Mammary epithelial cell (primary cell): ENCODE results near the gene SUCLA2.

Experiments
- EZH2 ChIP-seq: IDR thresholded peaks from 2 replicates; pipeline ENCODE4 v1.6.1; 2012; ENCODE audit warnings: low read length, inconsistent platforms, borderline replicate concordance
- TF ChIP-seq, protein P1 (sequence below), 2 donors: IDR thresholded peaks in 1 of 2; conservative IDR thresholded peaks in 1 of 2; 2 replicates each; pipeline ENCODE4 v1.5.1; 2011 to 2012; ENCODE audit warnings: inconsistent platforms in 2 of 2, low read length in 2 of 2, mild to moderate bottlenecking in 2 of 2, control low read depth in 1 of 2, low read depth in 1 of 2; ENCODE audit not compliant: insufficient read depth in 1 of 2; ENCODE audit errors: extremely low read depth in 1 of 2

DNA sequence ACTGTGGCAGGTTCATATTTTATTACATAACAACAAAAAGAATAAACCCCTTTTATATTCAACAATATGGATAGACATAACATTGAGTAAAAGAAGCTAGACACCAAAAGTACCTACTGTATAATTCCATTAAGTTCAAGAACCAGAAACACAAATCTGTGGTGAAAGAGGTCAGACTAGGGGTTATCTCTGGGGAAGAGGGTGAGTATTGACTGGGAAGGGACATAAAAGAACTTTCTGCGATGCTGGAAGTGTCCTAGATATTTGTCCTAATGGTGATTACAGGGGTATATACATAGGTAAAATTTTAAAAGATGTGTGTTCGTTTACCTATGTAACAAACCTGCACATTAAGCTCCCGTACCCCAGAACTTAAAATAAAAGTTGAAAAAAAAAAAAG is 103.0 kb downstream of the SUCLA2 start:
- TF ChIP-seq, protein P1, sequence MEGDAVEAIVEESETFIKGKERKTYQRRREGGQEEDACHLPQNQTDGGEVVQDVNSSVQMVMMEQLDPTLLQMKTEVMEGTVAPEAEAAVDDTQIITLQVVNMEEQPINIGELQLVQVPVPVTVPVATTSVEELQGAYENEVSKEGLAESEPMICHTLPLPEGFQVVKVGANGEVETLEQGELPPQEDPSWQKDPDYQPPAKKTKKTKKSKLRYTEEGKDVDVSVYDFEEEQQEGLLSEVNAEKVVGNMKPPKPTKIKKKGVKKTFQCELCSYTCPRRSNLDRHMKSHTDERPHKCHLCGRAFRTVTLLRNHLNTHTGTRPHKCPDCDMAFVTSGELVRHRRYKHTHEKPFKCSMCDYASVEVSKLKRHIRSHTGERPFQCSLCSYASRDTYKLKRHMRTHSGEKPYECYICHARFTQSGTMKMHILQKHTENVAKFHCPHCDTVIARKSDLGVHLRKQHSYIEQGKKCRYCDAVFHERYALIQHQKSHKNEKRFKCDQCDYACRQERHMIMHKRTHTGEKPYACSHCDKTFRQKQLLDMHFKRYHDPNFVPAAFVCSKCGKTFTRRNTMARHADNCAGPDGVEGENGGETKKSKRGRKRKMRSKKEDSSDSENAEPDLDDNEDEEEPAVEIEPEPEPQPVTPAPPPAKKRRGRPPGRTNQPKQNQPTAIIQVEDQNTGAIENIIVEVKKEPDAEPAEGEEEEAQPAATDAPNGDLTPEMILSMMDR (conservative IDR thresholded peaks at IDR 0.05 in 1 of 2, IDR thresholded peaks at IDR 0.05 in 1 of 2; ENCODE audit: extremely low read depth in 1 of 2, insufficient read depth in 1 of 2, low read depth in 1 of 2, low read length in 2 of 2), result no peak
- TF ChIP-seq EZH2, result no peak
